GM18508 (cell line): ENCODE measurements around the gene E2F4.

ENCODE experiments used
- ATAC-seq: cut with Tn5 transposase; IDR thresholded peaks from one replicate; pipeline ENCODE4 v1.9.1; 2021; ENCODE audit warnings: moderate number of reproducible peaks; ENCODE audit not compliant: insufficient read depth, unreplicated experiment

Gene E2F4, protein sequence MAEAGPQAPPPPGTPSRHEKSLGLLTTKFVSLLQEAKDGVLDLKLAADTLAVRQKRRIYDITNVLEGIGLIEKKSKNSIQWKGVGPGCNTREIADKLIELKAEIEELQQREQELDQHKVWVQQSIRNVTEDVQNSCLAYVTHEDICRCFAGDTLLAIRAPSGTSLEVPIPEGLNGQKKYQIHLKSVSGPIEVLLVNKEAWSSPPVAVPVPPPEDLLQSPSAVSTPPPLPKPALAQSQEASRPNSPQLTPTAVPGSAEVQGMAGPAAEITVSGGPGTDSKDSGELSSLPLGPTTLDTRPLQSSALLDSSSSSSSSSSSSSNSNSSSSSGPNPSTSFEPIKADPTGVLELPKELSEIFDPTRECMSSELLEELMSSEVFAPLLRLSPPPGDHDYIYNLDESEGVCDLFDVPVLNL

DNA sequence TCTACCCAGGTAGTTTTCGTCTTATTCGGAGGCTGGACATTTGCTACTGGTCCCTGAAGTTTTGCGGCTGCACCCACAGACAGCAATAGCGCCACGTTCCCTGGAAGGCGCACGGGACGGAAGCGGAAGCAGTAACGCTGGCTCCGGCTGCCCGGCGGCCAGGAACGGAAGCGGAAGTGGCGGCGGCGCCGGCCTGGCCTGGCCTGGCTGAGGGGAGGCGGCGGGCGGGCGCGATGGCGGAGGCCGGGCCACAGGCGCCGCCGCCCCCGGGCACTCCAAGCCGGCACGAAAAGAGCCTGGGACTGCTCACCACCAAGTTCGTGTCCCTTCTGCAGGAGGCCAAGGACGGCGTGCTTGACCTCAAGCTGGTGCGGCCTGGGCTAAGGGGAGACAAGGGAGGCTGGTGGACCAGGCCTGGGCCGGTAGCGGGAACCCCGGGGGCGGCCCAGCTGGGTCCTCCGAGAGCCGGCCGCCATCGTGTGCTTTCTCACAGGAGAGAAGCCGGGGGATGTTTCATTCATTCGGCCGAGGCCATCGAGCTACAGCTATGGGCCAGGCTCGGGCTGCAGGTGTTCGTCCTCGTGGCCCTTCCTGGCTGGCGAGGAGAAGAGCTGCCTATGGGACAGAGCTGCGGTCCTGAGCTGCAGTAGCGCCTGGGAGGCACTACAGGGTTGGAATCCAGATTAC, at the start of gene E2F4:
Gene E2F4 (plus strand): TSS at position 161 of the 687 bp plus-strand sequence. CDS start 73 bp downstream, at position 234.
- peak; percentile 42 for ATAC-seq

DNA sequence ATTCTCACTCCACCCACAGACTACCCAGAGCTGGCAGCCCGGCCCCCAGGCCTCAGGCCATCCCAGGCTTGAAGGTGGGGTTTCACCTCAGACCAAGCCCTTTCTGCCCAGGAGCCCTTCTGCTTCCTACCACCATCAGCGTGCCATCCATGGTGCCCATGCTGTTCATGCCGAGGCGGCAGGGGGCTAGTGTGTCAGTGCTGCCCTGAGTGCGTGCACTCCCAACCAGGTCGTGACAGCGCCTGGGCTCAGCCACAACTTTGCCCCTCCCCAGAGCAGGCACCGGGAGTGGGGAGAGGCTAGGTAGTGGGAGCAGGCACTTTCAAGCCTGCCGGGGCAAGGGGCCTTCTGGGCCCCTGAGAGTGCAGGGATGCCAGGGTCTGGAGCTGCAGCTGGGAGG, 49.6 kb upstream of the E2F4 start:
- no peak for ATAC-seq

DNA sequence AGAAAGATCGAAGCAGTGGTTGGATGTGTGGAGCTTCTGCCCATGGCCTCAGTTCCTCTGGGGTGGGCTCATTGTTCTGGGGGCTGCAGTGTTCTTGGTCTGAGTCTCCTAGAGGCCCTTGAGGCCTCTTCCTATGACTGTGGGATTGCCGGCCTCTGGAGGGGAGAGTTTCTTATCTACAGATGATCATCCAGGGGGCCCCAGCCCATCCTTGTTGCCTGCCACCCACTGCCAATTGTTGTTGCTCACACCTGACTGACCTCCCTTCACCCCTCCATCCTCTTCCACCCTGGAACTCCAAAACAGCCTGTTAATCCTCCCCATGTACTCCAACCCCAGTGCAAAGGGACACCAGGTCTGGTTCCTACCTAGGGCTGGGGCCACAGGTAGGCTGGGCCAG, 47.0 kb upstream of the E2F4 start:
- ATAC-seq: no peak

DNA sequence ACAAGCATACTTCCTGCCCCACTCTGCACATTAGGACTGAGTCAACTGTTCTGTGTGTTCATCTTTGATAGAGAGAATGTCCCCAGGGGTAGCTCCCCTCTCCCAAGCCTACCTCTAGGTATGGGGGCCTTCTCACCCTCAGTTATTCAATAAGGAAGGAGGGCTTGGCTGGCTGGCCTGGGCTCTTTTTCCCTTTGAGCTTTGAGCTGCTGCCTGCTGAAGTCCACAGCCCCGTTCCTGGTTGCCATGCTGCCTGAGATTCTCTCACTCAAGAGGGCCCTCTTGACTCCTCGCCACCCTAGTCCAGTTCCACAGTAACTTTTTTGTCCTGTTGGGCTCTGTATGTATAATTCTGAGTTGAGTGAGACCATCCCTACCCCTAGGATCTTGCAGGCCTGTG, 46.2 kb upstream of the E2F4 start:
- ATAC-seq: no peak

DNA sequence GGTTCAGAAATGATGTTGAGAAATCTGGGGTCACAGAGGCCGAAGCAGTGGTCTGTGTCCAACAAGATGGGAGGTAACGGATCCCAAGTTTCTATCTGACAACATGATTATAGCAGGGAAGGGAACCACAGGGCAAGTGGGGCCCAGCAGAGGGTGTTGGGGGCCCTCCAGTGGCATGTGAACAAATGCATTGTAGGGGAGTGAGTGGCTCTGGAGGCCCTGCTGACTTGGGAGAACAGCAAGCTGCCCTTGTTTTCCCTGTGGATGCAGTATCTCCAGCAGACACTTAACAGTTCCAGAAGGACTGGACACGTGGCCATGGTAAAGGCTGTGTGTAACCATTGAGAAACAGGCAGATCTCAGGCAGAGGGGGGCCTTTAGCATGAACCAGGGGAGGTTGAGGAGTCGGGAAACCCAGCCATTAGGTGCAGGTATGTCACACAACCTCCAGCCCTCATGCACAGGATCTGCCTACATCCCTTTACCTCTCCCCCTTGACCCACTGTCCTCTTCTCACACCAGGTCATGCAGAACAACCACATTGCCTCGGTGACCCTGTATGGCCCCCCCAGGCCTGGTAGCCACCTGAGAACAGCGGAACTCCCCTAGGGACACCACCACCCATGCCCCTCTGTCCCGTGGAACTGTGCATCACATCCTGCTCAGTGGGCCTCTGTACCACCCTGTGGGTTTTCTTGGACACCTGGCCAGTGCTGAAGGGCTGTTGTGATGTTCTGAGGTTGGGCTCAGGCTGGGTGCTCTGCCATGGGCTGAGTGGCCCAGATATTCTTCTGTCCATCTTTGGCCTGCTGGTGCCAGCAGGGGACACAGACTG, 45.2 kb upstream of the E2F4 start:
- ATAC-seq: no peak

DNA sequence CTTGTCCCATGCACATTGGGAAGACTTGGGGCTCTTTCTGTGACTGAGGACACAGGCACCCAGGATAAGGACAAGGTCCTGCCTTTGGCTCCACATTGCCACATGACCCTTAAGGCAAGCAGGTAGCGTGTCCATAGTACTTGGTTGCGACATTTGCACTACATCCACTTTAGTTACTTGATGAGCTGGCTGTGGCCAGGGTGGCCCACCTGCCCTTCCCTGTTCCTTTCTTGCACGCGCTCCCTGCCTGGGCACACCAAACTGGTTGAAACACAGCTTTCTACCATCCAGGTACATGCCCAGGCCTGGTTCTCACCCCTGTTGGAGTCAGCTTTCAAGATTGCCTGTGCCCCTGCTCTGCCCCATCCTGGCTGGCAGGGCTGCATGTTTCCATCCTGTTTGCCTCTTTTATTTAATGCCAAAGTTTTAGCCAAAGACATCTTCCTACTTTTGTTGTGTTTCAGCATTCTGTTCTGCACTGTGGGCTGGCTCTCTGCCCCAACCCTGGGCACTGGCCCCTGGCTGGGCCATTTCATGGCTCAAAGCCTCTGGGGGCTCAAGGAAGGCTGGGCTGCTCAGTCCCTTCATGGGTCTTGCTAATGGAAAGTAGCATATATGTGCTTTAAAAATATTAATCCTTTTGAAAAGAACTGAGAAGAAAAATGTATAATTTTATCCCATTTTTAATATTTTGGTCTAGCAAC, 44.4 kb upstream of the E2F4 start:
- ATAC-seq: no peak

DNA sequence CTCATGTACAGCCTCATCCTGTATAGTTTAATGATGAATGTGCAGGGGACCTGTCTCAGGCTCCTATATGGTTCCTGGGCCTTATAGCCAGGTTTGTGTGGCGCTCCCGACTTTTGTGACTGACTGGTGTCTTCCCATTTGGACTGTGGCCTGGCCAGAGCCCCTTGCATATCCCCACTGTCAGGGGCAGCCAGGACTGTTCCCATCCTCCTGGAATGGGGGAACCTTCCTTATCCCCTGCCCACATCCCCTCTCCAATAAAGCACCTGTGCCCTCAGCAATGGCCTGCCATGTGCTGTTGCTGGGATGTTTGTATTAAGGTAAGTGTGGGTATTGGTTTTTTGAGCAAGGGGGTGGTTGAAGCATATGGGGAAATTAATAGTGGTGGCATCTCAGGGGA, 43.7 kb upstream of the E2F4 start:
- no peak for ATAC-seq

DNA sequence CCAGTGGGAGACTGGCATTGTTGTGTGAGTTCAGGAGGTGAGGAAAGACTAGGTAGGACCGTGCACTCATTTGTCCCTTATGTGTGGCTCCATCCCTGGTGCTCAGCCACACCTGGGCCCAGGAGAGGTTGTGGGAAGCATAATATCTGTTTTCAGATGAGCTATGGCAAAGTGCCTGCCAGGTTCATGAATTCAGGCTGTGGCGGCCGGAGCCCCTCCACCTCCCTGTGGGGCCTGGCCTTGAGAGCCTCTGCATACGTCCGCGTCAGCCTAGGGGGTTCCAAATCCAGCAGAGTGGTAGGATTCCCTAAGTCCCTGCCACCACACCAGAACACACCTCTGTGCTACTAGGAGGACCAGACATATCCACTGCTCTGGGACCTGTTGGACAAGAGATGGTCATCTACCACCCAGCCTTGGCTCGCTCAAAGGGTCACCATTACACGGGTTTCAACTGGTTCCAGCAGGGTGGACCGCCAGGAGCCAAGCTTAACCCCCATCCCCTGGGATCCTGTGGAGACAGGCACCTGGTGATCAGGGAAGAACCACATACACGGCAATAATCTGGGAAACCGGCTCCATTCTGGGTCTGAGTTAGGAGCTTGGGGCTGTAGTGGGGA, 43.2 kb upstream of the E2F4 start:
- no peak for ATAC-seq

DNA sequence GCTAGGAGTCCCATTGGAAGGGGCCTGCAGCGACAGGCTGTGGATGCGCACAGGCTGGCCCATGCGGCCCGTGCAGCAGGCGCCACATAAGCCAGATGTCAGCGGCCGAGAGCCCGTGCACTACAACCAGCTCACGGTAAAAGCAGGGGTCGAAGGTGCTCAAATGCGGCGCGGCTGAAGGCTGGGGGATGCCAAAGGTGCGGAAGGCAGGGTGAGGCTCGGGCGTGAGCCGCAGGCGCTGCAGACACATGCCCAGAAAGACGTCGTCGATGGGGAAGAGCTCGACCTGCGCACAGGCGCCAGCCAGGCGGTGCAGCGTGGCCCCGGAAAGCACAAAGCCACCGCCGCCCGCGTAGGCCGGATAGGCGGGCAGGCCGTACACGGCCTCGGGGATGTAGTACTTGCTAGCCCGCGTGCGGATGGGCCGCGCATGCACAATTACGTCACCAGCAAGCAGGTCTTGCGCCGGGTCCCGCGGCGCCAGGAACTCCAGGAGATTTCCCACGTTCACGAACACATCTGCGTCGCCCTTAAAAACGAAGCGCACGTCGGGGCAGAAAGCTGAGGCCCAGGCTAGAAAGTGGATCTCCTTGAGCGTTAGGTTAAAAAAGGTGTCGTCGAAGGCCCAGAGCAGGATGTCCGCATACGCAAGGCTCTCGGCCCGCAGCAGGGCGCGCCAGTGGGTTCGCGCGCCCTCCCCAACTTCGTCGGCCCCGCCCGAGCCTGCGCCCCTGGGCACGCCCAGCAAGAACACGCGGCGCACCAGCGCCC, 42.5 kb upstream of the E2F4 start:
- ATAC-seq: no peak

DNA sequence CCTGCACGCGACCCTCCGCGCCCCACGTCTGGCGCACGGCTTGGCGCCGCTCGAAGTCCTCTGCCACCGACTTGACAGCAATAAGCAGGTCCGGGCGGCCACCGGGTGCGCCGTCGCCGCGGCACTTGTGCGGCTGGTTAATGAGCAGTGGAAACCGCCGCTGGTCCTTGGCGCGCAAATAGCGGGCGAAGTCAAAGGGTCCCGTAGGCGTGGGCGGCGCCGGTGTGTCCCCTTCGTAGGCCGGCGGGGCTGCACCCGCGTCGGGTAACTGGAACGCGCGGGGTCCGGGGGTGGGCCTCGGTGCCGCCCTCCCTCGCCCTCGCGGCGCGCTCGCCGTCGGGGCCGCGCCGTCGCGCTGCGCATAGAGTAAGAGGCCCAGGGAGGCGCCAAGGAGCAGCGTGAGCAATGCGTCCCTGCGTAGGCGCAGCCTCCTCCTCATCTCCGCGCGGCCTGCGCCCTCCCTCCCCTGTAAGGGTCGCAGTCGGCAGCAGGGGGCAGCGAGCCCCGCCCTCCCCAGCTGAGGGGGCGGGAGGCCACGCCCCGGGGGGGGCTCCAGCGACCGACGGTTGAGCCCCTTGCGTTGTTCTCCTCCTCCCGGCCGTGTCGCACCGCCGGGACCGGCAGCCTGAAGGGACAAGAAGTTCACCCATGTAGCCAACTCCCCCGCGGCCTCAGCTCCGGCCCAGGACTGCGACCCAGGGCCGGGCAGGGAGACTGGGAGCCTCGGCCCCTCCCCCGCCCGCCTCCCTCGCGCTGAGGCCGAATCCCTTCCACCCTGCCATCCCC, 41.7 kb upstream of the E2F4 start:
- no peak for ATAC-seq

DNA sequence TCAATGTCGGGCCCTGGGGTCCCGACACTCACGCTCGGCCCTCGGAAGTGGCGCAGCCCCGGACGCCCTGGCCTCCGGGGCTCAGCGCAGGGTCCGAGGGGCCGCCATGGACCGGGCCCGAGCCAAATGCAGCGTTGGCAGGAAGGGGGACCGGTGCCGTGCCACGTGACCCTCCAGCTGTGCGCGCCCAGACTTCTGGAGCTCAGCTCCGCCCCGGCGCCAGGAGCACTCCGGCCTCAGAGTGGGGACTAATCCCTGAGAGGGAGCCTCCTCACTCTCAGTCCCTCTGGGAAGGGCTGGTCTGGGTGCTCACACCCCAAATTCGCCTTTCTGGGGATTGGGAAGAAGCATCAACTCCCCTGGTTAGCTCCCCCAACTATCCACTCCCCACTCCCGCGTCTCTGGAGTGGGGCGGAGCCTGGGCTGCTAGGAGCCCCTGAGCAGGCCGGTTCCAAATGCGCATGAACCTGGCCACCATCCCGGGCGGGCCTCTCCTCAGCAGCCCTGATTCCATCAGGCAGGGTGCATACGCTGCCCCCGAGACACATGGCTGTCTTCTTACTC, 41.0 kb upstream of the E2F4 start, which contains the start of gene B3GNT9:
Gene B3GNT9 (minus strand): TSS at position 166 of the 564 bp plus-strand sequence. CDS start 513 bp downstream, outside the sequence.
- ATAC-seq: no peak

DNA sequence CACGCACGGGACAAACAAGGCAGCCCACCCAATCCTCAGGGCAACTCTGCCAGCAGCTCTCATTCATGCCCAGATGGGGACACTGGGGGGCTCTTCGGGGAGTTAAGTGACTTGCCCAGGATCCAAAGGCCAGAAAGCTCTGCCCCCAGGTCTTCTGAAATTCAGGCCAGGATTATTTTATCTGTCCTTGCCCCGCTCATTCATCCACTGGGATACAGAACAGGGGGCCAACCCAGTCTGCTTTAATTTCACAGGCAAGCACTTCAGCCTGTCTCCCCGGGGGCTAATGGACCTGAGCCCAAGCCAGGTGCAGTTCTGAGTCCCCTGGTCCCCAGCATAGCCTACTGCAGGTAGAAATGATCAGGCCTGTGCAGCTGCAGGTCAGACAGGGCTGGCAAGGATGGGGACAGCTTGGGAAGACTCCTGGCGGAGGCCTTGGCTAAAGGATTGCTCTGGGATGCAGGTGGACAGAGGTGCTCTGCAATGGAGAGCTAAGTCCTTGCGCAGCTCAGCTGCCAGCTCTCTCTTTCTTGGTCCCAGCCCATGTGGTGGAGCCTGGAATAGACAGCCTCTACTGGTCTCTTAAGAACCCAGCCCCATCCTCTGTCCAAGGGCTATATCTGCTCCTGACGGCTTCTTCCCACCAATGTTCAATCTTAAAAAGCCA, 40.4 kb upstream of the E2F4 start:
- no peak for ATAC-seq

DNA sequence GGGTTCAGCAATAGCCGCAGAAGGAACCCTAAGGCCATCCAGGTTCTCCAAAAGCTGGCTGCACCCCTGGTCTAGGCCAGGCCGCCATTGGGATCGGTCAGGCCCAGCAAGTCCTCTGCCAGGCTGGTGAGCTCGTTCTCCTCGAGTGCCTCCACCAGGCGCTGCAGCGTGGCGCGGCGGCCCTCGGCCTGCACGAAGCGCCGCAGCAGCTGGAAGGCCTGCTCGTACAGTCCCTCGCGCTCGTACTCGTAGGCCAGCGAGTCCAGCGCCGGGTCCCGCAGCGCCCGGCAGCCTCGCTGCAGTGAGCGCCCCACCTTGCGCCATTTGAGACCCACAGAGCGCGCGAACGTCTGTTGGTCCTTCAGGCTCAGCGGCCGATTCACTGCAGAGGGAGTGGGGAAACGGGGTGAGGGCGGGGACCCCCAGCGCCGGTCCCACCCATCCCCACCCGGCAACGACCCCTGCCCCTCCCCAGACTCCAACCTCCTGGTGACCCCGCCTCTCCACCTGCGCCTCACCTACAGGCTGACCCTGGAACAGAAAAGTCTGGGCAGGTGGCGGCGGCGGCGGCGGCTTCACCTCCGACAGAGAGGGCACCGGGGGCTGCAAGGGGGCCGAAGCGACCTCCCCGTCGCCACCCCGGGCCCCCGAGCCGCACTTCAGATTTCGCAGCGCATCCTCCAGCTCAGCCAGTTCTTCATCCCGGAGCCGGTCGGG, 37.2 kb upstream of the E2F4 start:
- no peak for ATAC-seq

DNA sequence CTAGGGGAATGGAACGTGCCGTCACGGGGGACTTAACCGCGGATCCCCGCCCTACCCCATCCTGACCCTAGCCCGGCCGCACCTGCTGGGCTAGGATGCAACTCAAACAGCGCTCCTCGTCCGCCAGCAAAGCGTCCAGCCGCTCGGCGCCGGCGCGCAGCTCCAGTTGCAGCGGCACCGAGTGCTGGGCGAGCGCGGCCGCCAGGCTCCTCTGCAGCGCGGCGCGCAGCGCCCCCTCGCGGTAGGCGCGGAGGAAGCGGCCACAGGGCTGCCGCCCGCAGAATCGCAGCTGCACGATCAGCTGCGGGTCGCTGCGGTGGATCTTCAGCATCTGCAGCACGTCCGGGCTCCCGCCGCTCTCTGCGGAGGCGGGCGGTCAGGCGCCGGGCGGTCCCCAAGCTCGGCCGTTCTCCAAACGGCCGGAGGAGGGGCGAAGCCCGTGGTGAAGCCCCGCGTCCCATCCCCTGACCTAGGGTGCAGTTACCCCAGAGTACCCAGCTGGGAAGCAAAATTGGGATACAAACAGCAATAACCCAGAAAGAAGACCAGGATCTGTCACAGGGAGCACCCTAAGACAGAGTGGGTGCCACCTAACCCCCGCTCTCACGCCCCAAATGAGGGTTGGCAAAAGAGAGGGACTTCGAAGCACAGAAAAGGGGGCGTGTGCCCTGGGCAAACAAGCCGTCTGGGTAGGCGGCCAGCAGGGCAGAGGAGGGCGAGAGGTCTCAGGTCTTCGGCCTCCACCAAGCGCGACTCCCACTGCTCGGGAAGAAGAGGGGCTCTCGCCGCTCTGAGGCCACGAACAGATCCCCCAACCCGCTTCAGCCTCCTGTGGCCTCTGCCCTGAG, 36.4 kb upstream of the E2F4 start:
- ATAC-seq: no peak

DNA sequence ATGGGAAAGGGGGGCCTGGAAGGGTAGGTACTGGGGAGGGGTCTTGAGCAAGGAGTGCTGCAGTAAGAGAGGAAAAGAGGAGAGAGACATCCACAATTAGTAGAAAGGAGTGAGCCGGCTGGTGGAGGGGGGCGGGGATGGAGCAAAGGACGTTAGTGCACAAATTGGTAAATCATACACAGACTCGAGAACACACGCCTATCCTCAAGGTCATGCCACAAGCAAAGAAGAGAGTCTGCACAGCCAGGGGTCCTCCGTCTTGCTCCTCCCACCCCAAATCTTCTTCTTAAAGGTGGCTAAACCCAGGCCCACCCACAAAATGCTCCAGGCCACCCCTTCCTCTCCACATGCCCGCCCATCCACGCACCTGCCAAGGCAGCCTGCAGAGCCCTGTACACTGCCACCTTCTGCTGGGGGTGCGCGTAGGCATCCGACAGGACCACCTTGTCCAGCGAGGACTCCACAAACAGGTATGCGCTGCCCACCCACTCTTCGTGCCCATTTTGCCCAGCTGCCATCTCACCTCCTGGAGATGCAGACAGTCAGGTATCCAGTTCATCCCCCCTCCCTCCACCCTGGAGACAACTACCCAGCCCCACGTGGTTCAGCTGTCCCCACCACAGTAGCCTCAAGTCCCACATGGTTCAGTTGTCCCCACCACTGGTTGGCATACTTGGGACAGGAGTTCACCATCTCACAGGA, 35.7 kb upstream of the E2F4 start:
- no peak for ATAC-seq
